Placental pericyte (primary cell): ENCODE measurements around the gene PKM. TPM values are rescaled to one million over a fixed set of nuclear protein-coding genes. Genes with fewer than 3 reads are reported as not detected.

ENCODE experiments used
- total RNA-seq: library from RNA; depleted of rRNA; stranded (reverse); fragments of >200 nt; gene quantifications from 2 replicates; pipeline ENCODE4 v1.2.3, GENCODE V29; 2012

The PKM gene
- total RNA-seq: 1,680 and 2,649 TPM in 2 replicates

GRCh38 chr15:72231066-72231832 lies at the start of gene PKM:
TSS of gene PKM (minus strand) at chr15:72231190. CDS start at chr15:72219097, 12,093 bp downstream.

GRCh38 chr15:72272213-72272996 lies 41.4 kb upstream of the PKM start, which contains the start of gene PARP6:
TSS of gene PARP6 (minus strand) at chr15:72272554. CDS start at chr15:72267477, 5,077 bp downstream.

GRCh38 chr15:72197460-72198355 lies 33.3 kb downstream of the PKM start, which contains the start of gene GRAMD2A:
TSS of gene GRAMD2A (minus strand) at chr15:72197787.

Other genes starting within 250 kb of the PKM start
- gene MYO9A, start 113.0 kb downstream of the PKM start, total RNA-seq: 35.5 and 41.9 TPM in 2 replicates
- gene SENP8, start 112.8 kb downstream of the PKM start, total RNA-seq: 1.1 TPM in 2 replicates
- gene GRAMD2A, start 33.4 kb downstream of the PKM start, total RNA-seq: 0.14 and 0.88 TPM in 2 replicates
- 31.5 and 32.0 TPM in 2 replicates for gene PARP6, start 41.4 kb upstream of the PKM start, total RNA-seq
- under 0.01 and 0.22 TPM in 2 replicates for gene CELF6, start 89.0 kb upstream of the PKM start, total RNA-seq
- 48.5 and 115 TPM in 2 replicates for gene HEXA, start 144.8 kb upstream of the PKM start, total RNA-seq
- not detected in 2 replicates for gene TMEM202, start 167.1 kb upstream of the PKM start, total RNA-seq
- 34.6 and 37.7 TPM in 2 replicates for gene ARIH1, start 243.1 kb upstream of the PKM start, total RNA-seq